Neural progenitor cell (in vitro differentiated cells): ENCODE data around the gene CREB5. TPM values are rescaled to one million over a fixed set of nuclear protein-coding genes. Genes with fewer than 3 reads are reported as not detected.

Experiments used
- DNase-seq: peaks from one replicate; pipeline ENCODE4 v3.0.0-alpha.2; 2016; ENCODE audit warnings: low spot score
- H2AFZ ChIP-seq: fragments of 200-600 bp; sonication (generic); replicated peaks from 2 replicates; pipeline ENCODE4 v1.6.1; 2016; ENCODE audit warnings: antibody characterized with exemption
- H3F3A ChIP-seq: fragments of 200-600 bp; sonication (generic); 2 replicates; pipeline ENCODE4 v1.6.1; 2016; ENCODE audit warnings: antibody characterized with exemption, low read depth
- H3K27ac ChIP-seq: fragments of 200-600 bp; sonication (generic); 2 replicates; pipeline ENCODE4 v1.5.1; 2016; ENCODE audit warnings: mild to moderate bottlenecking
- H3K27me3 ChIP-seq: fragments of 200-600 bp; sonication (generic); 2 replicates; pipeline ENCODE4 v1.6.1; 2016; ENCODE audit warnings: mild to moderate bottlenecking, moderate library complexity
- H3K36me3 ChIP-seq: fragments of 200-600 bp; sonication (generic); 2 replicates; pipeline ENCODE4 v1.5.1; 2016
- H3K4me1 ChIP-seq: fragments of 200-600 bp; sonication (generic); 2 replicates; pipeline ENCODE4 v1.6.1; 2016; ENCODE audit warnings: mixed run types
- H3K4me2 ChIP-seq: fragments of 200-600 bp; sonication (generic); 2 replicates; pipeline ENCODE4 v1.6.1; 2016
- H3K4me3 ChIP-seq: fragments of 200-600 bp; sonication (generic); 2 replicates; pipeline ENCODE4 v1.5.1; 2016
- H3K79me2 ChIP-seq: fragments of 200-600 bp; sonication (generic); 2 replicates; pipeline ENCODE4 v1.6.1; 2016; ENCODE audit warnings: low read depth
- H3K9ac ChIP-seq: fragments of 200-600 bp; sonication (generic); 2 replicates; pipeline ENCODE4 v1.6.1; 2016
- H3K9me3 ChIP-seq: fragments of 200-600 bp; sonication (generic); 2 replicates; pipeline ENCODE4 v1.5.1; 2016; ENCODE audit warnings: low read depth
- H4K20me1 ChIP-seq: fragments of 200-600 bp; sonication (generic); 2 replicates; pipeline ENCODE4 v1.6.1; 2016; ENCODE audit warnings: low read depth
- H3K27ac Mint-ChIP-seq: 3 replicates; pipeline ENCODE4 v1.8.0; 2021; ENCODE audit warnings: mixed read lengths
- H3K27me3 Mint-ChIP-seq: 2 replicates; pipeline ENCODE4 v1.8.0; 2022; ENCODE audit warnings: low read depth, mild to moderate bottlenecking, inconsistent platforms, moderate library complexity, mixed read lengths; ENCODE audit not compliant: insufficient read depth
- H3K36me3 Mint-ChIP-seq: 3 replicates; pipeline ENCODE4 v1.8.0; 2021; ENCODE audit warnings: mixed read lengths
- H3K4me1 Mint-ChIP-seq: 3 replicates; pipeline ENCODE4 v1.8.0; 2021; ENCODE audit warnings: mixed read lengths
- H3K4me3 Mint-ChIP-seq: 3 replicates; pipeline ENCODE4 v1.8.0; 2021; ENCODE audit warnings: mild to moderate bottlenecking, moderate library complexity, mixed read lengths
- H3K9me3 Mint-ChIP-seq: 3 replicates; pipeline ENCODE4 v1.8.0; 2020; ENCODE audit warnings: mixed read lengths
- EZH2 ChIP-seq: fragments of 200-600 bp; sonication (generic); IDR thresholded peaks from 2 replicates; pipeline ENCODE4 v1.6.1; 2017; ENCODE audit warnings: antibody characterized with exemption, mild to moderate bottlenecking, moderate library complexity
- EZH2phosphoT487 ChIP-seq: fragments of 200-600 bp; sonication (generic); IDR thresholded peaks from 2 replicates; pipeline ENCODE4 v1.6.1; 2017; ENCODE audit warnings: antibody characterized with exemption
- total RNA-seq: library from RNA; depleted of rRNA; stranded (reverse); fragments of >200 nt; gene quantifications from 2 replicates; pipeline ENCODE4 v1.2.3, GENCODE V29; 2015; ENCODE audit warnings: low replicate concordance
- TF ChIP-seq, protein P1 (sequence below): fragments of 200-600 bp; sonication (generic); IDR thresholded peaks from 2 replicates; pipeline ENCODE4 v1.5.1; 2017; ENCODE audit warnings: antibody characterized with exemption, mild to moderate bottlenecking

Gene CREB5
- total RNA-seq, 1 donor from 2014 or later: 1.2 TPM

DNA sequence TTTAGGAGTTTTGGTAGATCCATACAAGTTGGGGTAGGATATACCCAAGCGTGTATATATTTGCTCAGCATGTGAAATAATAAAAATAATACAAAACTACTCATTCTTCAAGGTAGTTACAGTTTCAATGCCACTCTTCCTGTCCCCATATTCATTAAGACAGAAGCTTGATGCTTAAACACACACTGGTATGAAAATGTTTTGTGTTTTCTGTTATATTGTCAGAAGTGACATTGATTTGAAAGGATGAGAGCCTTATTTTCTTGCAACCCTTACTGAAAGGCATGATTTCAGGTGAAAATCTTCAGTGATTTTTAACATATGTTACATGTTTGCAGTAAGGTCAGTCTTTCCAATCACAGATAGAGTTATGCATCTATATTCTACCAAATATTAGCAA, 312.2 kb downstream of the CREB5 start:
- Mint-ChIP-seq H3K4me3 (no peak overlapping the region), H3K27me3 (no peaks in the 10 kb centered on the region), H3K9me3 (no peaks in the 10 kb centered on the region), H3K36me3 (no peaks in the 10 kb centered on the region), H3K27ac (no peak overlapping the region), H3K4me1 (peaks cover 50% of the 10 kb centered on the region)
- H4K20me1 ChIP-seq: no peaks in the 10 kb centered on the region
- no peaks in the 10 kb centered on the region for H3K36me3 ChIP-seq
- no peak overlapping the region for H3K4me2 ChIP-seq
- H3K9ac ChIP-seq: no peak overlapping the region
- H3K4me1 ChIP-seq: peaks cover 61% of the 10 kb centered on the region
- H3K27ac ChIP-seq: no peak overlapping the region
- H3K27me3 ChIP-seq: no peaks in the 10 kb centered on the region
- no peak for TF ChIP-seq EZH2
- TF ChIP-seq, protein P1, sequence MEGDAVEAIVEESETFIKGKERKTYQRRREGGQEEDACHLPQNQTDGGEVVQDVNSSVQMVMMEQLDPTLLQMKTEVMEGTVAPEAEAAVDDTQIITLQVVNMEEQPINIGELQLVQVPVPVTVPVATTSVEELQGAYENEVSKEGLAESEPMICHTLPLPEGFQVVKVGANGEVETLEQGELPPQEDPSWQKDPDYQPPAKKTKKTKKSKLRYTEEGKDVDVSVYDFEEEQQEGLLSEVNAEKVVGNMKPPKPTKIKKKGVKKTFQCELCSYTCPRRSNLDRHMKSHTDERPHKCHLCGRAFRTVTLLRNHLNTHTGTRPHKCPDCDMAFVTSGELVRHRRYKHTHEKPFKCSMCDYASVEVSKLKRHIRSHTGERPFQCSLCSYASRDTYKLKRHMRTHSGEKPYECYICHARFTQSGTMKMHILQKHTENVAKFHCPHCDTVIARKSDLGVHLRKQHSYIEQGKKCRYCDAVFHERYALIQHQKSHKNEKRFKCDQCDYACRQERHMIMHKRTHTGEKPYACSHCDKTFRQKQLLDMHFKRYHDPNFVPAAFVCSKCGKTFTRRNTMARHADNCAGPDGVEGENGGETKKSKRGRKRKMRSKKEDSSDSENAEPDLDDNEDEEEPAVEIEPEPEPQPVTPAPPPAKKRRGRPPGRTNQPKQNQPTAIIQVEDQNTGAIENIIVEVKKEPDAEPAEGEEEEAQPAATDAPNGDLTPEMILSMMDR: no peak
- DNase-seq: no peak
- H3K4me3 ChIP-seq: no peak overlapping the region
- peaks cover 8% of the 10 kb centered on the region for H3F3A ChIP-seq
- no peaks in the 10 kb centered on the region for H3K79me2 ChIP-seq
- H3K9me3 ChIP-seq: no peaks in the 10 kb centered on the region
- H2AFZ ChIP-seq: no peak overlapping the region

DNA sequence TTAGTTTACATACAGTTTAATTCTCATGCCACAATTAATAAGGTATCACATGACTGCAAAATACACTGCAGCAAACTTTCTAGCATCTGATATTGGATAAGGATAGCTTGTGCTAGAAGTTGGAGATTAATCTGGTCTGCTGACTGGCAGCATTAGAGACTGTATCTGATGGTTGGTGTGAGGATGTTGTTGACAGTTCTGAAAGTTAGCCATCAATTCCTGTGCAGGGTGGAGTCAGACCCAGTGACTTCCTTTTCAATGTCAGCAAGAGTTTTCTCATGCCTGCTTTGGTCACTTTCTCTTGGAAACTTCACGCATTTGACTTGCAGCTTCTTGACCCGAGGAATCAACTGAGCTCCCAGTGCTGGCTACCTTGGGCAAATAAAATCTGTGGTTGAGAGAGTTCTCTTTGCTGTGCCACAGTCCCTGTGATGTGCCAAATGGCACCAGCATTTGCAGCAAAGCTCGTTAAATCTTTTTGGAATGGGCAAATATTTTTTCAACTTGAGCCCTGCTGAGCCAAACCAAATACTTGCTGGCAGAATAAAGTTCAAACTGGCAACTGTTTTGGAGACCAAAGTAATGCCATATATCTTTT, 312.8 kb downstream of the CREB5 start:
- Histone ChIP-seq H3F3A (peaks cover 8% of the 10 kb centered on the region), H2AFZ (no peak overlapping the region), H3K4me2 (no peak overlapping the region), H3K4me3 (no peak overlapping the region), H4K20me1 (no peaks in the 10 kb centered on the region), H3K27ac (no peak overlapping the region), H3K9me3 (no peaks in the 10 kb centered on the region), H3K9ac (no peak overlapping the region), H3K36me3 (no peaks in the 10 kb centered on the region), H3K4me1 (peaks cover 67% of the 10 kb centered on the region), H3K79me2 (no peaks in the 10 kb centered on the region), H3K27me3 (no peaks in the 10 kb centered on the region)
- no peak for TF ChIP-seq EZH2phosphoT487
- TF ChIP-seq EZH2: no peak
- TF ChIP-seq, protein P1: no peak
- no peak overlapping the region for H3K27ac Mint-ChIP-seq
- no peaks in the 10 kb centered on the region for H3K27me3 Mint-ChIP-seq
- H3K4me1 Mint-ChIP-seq: peaks cover 56% of the 10 kb centered on the region
- DNase-seq: no peak
- H3K9me3 Mint-ChIP-seq: no peaks in the 10 kb centered on the region
- no peak overlapping the region for H3K4me3 Mint-ChIP-seq
- no peaks in the 10 kb centered on the region for H3K36me3 Mint-ChIP-seq

DNA sequence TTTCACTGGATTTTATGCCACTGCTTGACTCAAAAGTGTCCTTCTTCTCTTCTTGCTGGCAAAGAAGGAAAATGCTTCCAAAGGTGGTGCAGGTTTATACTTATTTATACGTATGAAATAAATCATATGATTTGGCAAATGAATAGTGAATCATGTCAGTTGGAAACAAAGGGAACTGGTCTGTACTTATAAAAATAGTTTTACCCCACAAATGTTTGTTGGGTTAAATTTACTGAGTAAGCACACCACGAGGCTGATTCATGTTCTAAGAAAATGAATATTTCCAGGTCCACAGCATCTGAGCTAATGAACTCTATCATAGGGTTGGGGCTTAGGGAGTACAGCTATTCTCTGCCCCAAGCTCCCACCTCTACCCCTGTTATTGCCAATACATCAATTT, 313.6 kb downstream of the CREB5 start:
- H3K27me3 Mint-ChIP-seq: no peaks in the 10 kb centered on the region
- H3K4me1 ChIP-seq: peaks cover 73% of the 10 kb centered on the region
- no peaks in the 10 kb centered on the region for H3K36me3 ChIP-seq
- no peak overlapping the region for H3K4me2 ChIP-seq
- H3K4me3 ChIP-seq: no peak overlapping the region
- peaks cover 8% of the 10 kb centered on the region for H3F3A ChIP-seq
- H3K27ac ChIP-seq: no peak overlapping the region
- H2AFZ ChIP-seq: no peak overlapping the region
- H3K36me3 Mint-ChIP-seq: no peaks in the 10 kb centered on the region
- H3K79me2 ChIP-seq: no peaks in the 10 kb centered on the region
- H3K9me3 ChIP-seq: no peaks in the 10 kb centered on the region
- no peaks in the 10 kb centered on the region for H4K20me1 ChIP-seq
- H3K4me1 Mint-ChIP-seq: peaks cover 63% of the 10 kb centered on the region
- H3K9ac ChIP-seq: no peak overlapping the region
- no peak for DNase-seq
- no peak overlapping the region for H3K27ac Mint-ChIP-seq
- TF ChIP-seq EZH2phosphoT487 (no peak), EZH2 (no peak)
- TF ChIP-seq, protein P1: no peak
- no peaks in the 10 kb centered on the region for H3K27me3 ChIP-seq
- H3K9me3 Mint-ChIP-seq: no peaks in the 10 kb centered on the region
- no peak overlapping the region for H3K4me3 Mint-ChIP-seq
